NCI-H526 (cell line): ENCODE data around the gene RPS15.
"Not testable (repeated sequence)": the region's sequence is repeated elsewhere in the genome, so short reads cannot be mapped to it uniquely, and the experiment has no call there.

Experiments used
- DNase-seq, 2 experiments: peaks; one replicate each; lab custom pipeline; 2025; lab: John Stamatoyannopoulos, UW

RPS15 gene

GRCh38 chr19:1434577-1435060 lies 3.6 kb upstream of the RPS15 start:
- DNase-seq = no peak

GRCh38 chr19:1435378-1435989 lies 2.7 kb upstream of the RPS15 start:
- no peak for DNase-seq

DNA sequence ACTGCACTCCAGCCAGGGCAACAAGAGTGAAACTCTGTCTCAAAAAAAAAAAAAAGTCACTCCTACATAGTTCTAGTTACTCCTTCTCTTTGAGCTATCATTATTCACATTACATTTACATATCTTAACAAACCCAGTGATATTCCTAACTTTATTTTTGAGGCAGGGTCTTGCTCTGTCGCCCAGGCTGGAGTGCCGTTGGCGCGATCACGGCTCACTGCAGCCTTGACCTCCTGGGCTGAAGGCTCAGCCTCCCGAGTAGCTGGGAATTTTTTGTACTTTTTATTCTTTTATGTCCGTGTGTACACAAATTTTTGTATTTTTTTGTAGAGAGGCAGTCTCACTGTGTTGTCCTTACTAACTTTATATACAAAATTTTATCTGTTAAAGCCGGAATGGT lies 587 bp upstream of the RPS15 start:
- no peak for DNase-seq

DNA sequence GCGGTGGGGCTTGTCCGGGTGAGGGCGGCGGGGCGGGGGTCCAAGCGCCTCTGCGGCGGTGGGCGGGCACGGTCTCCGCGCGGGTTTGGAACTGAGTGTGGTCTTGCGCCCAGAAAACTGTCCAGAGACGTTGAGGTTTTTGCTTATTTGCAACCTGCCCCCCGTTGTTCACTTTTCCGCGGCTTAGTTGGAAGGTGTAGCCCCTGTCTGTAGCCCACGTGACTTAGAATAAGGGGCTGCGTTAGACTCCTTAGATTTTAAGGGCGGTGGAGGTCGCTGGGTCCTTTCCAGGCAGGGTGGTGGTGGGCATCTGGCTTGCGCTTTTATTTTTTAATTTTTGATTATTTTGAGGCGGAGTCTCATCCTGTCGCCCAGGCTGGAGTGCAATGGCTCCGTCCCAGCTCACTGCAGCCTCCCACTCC lies 748 bp downstream of the RPS15 start:
- DNase-seq = no peak

DNA sequence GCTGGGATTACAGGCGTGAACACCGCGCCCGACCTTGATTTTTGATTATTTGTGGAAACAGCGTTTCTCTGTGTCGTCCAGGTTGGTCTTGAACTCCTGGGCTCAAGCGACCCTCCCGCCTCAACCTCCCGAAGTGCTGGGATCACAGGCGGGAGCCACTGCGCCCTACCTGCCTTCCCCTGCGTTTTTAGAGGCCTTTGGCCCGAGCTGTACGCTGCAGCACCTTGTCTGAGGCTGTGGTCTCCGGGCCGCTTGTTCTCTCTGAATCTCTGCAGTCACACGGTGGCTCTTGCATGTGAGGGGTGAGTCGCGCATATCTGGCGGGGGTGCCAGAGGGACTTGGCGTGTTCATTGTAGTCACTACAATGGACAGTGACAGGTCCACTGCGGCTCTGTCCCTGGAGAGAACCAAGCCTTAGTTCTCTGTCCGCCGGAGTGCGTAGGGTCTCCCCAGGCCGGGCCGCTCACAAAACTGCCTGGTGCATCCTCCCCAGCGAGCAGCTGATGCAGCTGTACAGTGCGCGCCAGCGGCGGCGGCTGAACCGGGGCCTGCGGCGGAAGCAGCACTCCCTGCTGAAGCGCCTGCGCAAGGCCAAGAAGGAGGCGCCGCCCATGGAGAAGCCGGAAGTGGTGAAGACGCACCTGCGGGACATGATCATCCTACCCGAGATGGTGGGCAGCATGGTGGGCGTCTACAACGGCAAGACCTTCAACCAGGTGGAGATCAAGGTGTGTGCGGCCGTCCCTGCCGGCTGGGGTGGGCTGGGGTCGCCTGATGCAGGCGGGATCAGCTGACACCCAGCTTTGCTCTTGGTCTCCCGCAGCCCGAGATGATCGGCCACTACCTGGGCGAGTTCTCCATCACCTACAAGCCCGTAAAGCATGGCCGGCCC lies 1.6 kb downstream of the RPS15 start:
- not testable (repeated sequence) for DNase-seq

DNA sequence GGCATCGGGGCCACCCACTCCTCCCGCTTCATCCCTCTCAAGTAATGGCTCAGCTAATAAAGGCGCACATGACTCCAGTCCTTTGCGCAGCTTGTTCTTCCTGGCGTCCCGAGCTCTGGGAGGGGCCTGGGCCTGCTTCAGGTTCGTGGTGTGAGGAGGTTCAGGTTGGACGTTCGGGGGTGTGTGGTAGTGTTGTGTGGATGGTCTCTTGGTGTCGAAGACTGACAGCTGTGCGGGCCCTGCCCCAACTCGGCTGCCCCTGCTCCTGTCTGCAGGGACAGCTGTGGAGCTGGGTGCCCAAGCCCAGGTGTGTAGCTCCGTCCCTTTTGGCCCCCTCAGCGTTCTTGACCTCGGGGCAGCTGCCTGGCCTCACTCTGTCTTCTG lies 2.2 kb downstream of the RPS15 start:
- DNase-seq = no peak

DNA sequence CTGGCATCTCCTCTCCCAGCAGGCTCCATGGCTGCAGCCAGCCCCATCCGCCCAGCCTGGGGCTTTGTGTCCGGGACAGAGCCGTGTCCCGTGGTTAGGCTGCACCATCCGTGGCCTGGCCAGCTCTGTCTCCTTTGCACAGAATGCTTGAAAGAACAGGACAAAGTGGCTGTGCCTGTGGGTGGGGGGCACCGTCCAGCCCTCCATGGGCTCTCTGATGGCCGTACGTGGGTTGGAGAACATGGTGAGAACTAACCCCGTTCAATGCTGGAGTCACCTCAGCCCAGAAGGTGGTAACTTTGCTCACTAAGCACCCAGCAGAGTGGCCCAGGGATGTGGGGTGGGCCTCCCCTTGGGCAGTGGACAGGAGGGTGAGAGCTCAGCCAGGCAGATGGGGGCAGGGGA lies 2.8 kb downstream of the RPS15 start:
- DNase-seq = no peak

DNA sequence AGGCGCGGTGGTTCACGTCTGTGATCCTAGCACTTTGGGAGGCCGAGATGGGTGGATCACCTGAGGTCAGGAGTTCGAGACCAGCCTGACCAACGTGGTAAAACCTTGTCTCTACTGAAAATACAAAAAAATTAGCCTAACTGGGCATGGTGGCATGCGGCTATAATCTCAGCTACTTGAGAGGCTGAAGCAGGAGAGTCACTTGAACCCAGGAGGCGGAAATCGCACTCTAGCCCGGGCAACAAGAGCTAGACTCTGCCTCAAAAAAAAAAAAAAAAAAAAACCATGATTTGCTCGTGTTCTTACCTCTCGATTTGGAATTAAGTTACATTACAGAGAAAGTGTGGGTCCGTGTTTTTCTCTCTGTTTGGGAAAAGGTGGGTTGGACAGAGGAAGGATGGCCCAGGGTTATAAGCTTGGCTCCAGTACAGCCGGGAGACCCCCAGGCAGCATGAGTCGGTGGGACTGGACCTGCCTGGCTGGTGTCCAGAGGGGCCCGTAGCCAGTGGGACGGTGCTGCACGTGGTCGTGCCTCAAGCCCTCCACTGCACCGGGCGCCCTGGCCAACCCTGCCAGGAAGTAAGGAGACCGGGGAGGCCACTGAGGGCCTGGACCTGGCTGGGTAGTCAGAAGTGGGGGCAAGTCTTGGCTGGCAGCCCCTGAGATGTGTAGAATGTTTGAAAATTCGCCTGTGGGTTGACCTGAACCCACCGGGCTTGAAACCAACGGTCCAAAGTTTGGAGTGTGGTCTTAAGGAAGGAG lies 3.7 kb downstream of the RPS15 start:
- no peak for DNase-seq

GRCh38 chr19:1445185-1445931 lies 7.2 kb downstream of the RPS15 start:
- peak in 1 of 2 experiments; percentile 59 for DNase-seq

- peak in 1 of 2 experiments; percentile 62 for DNase-seq
Observed at GRCh38 chr19:1445932-1446712, 7.9 kb downstream of the RPS15 start.

DNA sequence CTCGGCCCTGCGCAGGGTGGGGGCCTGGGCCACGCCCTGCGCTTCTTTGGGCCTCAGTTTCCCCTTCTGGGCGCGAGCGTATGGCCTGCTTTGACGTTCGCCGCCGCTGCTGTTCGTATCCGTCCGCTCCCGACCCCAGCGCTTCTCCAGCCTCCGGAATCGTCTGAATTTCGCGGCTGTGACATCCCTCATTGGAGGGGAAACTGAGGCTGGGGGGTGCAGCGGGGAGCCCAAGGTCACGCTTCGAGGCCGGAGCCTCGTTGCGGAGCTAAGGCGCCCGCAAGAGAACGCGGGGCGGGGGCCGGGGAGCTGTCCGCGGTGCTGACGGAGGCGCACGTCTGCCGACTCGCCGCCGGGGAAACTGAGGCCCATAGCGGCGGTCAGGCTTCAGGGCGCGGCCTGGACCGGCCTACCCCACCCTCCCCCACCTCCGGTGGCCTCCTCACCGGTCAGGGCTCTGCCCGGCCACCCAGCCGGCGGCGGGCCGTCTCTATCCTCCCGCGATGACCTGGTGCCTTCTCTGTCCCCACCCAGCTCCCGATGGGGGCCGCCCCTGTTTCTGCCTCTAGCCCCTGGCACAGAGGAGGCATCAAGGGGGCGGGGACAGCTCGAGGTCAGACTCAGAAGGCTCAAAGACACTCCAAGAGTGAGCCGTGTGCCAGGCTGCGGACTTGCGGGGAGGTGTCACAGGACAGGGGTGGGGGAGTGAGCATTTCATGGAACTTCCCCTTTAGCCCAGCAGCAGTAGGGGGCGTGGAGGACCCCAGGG lies 8.7 kb downstream of the RPS15 start:
- DNase-seq = no peak

- DNase-seq = no peak
Observed at GRCh38 chr19:1447504-1447903, 9.3 kb downstream of the RPS15 start.

GRCh38 chr19:1447944-1448343 lies 9.7 kb downstream of the RPS15 start:
- DNase-seq = no peak

- peak in 1 of 2 experiments; percentile 62 for DNase-seq
Observed at GRCh38 chr19:1449467-1450442, 11.6 kb downstream of the RPS15 start, which contains the start of gene APC2. TSS of gene APC2 (plus strand) at chr19:1450121. CDS start at chr19:1453002, 2,881 bp downstream.

DNA sequence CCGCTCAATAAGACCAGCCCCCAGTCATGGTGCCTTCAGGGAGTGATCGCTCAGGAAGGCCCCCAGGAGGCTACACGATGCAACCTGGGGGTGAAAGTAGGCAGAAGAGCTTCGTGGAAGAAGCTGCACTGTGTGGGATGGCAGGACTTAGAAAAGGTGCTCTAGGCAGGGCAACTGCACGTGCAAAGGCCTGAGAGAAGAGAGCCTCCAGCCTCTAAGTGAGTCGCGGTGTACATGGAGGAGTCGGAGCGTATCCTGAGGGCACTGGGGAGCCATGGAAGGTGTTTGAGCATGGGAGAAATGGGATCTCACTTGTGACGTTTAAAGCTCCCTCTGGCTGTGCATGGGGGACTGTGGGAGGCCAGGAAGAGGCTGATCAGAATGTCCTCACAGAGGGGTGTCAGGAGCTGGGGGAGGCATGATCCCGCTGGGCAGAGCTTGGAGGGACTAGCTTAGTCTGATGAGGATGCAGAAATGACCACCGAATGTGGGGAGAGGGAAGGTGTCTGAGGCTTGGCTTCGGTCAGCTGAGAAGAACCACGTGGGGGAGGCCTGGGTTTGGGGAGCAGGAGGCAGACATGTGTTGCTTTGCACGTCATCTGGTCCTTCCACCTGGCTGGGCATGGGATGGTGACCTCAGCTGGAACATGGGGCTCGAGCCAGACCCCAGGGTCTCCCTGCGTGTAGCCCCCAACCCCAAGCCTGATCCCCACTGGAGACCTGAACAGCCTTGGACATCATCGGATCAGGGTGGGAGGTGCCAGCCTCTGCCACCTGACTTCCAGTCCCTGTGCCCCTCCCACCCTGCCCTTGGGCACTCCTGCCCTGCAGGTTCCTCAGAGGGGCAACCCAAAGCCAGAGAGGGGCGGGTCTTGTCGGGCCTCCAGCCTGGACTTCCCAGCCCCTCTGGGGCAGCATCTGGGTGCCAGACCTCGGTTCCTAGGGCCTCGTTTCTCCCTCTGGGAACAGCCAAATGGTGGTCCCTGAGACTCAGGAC lies 12.8 kb downstream of the RPS15 start:
- DNase-seq = no peak

DNA sequence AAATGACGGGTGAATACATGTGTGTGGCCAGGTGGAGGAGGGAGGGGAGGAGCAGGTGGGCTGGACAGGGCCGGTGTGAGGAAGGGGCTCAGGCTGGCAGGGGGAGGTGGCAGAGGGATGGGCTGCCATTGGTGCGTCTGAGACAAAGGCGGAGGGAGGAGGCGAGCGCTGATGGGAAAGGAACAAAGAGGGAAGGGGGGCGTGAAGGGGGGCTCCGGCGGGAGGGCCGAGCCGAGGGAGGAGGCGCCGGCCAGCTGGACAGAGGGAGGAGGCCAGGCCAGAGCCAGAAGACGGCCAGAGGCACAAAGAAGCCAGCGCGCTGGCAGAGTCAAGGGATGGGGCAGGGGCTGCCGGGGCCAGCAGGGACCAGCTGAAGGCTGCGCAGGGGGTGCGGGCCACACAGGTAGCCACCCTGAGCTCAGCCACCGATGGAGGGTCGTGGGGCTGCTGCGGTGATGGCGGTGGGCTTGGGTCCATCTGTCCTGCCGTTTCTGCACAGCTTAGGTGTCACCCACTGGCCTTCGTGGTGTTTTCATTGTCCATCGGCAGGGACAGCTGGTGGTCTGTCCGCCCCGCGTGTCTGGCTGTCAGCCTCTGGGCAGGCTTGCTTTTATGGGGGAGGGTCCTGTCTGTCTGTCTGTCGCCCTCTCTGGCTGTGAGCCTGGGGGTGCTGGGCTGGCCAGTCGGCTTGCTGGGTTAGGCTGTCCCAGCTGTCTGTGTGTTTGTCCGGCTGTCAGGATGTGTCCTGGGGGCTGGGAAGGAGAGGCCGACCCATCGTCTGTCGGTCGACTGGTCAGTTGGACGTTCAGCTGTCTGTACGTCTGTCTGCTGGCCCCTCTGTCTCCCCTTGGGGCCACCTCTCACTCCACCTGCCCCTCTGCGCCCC lies 14.0 kb downstream of the RPS15 start:
- no peak for DNase-seq
